Erythroblast (primary cell): ENCODE data around the gene PYGB.
A peak's percentile ranks its signal among the peaks of the same experiment; 100 is the strongest.

ENCODE experiments used
- DNase-seq, 2 experiments: peaks; one replicate each; lab custom pipeline; 2025; lab: John Stamatoyannopoulos, UW
- GATA1 ChIP-seq: IDR thresholded peaks from 2 replicates; pipeline ENCODE4 v1.6.1; 2011; ENCODE audit warnings: low read depth, mild to moderate bottlenecking, control low read depth, low read length, moderate library complexity
- POLR2A ChIP-seq: IDR thresholded peaks from 2 replicates; pipeline ENCODE4 v1.6.1; 2011; ENCODE audit warnings: mild to moderate bottlenecking, low read length

The PYGB gene

GRCh38 chr20:25220021-25220730 lies 27.7 kb upstream of the PYGB start:
- no peak for TF ChIP-seq POLR2A
- no peak for TF ChIP-seq GATA1
- DNase-seq = peak in 1 of 2 experiments; percentile 20

GRCh38 chr20:25220810-25221591 lies 26.9 kb upstream of the PYGB start:
- TF ChIP-seq POLR2A = no peak
- no peak for TF ChIP-seq GATA1
- DNase-seq = no peak

GRCh38 chr20:25221592-25222460 lies 26.1 kb upstream of the PYGB start:
- no peak for DNase-seq

GRCh38 chr20:25222461-25223178 lies 25.3 kb upstream of the PYGB start:
- DNase-seq = no peak
- no peak for TF ChIP-seq POLR2A
- TF ChIP-seq GATA1 = no peak

More at GRCh38 chr20:25221592-25222460, 26.1 kb upstream of the PYGB start:
- TF ChIP-seq POLR2A = no peak
- no peak for TF ChIP-seq GATA1

- DNase-seq = peak; percentile 61 to 77
- no peak for TF ChIP-seq GATA1
- TF ChIP-seq POLR2A = peak; percentile 38
These were observed 24.7 kb upstream of the PYGB start for GRCh38 chr20:25223179-25223661.

- no peak for DNase-seq
- no peak for TF ChIP-seq GATA1
- no peak for TF ChIP-seq POLR2A
These were observed 23.8 kb upstream of the PYGB start for GRCh38 chr20:25223765-25224720.

- no peak for TF ChIP-seq POLR2A
- no peak for TF ChIP-seq GATA1
- no peak for DNase-seq
These were observed 22.9 kb upstream of the PYGB start for GRCh38 chr20:25224941-25225340.

- DNase-seq = no peak
These were observed 22.0 kb upstream of the PYGB start for GRCh38 chr20:25225642-25226432.

GRCh38 chr20:25226433-25227316 lies 21.2 kb upstream of the PYGB start:
- TF ChIP-seq GATA1 (no peak), POLR2A (no peak)
- no peak for DNase-seq

More at GRCh38 chr20:25225642-25226432, 22.0 kb upstream of the PYGB start:
- TF ChIP-seq POLR2A (no peak), GATA1 (no peak)

- peak; percentile 24 for TF ChIP-seq POLR2A
- no peak for TF ChIP-seq GATA1
- DNase-seq = peak; percentile 60 to 82
These were observed 20.5 kb upstream of the PYGB start for GRCh38 chr20:25227317-25227831.
